Endometrial microvascular endothelial cells (primary cell): ENCODE results near the gene KHDRBS2. TPM values are rescaled to one million over a fixed set of nuclear protein-coding genes. Genes with fewer than 3 reads are reported as not detected.

Experiments used
- in situ Hi-C: cut with HindIII; loops from 2 replicates; pipeline ENCODE4 v1.10.0; 2017; ENCODE audit warnings: low sequenced_read_pairs, low pct_unique_long_range_greater_than_20kb; ENCODE audit errors: inconsistent ontology term
- total RNA-seq: library from RNA; depleted of rRNA; stranded (reverse); fragments of >200 nt; gene quantifications from one replicate; pipeline ENCODE4 v1.2.3, GENCODE V29; 2015; ENCODE audit errors: inconsistent ontology term

KHDRBS2 gene
- total RNA-seq, 1 donor from 2014 or later: not detected

- in situ Hi-C loops: no loop called here
Measured at GRCh38 chr6:62217866-62218265, 68.2 kb downstream of the KHDRBS2 start.

- in situ Hi-C loops: no loop called here
Measured at GRCh38 chr6:62202078-62202477, 83.9 kb downstream of the KHDRBS2 start.

GRCh38 chr6:62192593-62192992, 93.4 kb downstream of the KHDRBS2 start:
- in situ Hi-C loops: no loop called here

- in situ Hi-C loops: no loop called here
Measured at GRCh38 chr6:62175195-62175594, 110.8 kb downstream of the KHDRBS2 start.

DNA sequence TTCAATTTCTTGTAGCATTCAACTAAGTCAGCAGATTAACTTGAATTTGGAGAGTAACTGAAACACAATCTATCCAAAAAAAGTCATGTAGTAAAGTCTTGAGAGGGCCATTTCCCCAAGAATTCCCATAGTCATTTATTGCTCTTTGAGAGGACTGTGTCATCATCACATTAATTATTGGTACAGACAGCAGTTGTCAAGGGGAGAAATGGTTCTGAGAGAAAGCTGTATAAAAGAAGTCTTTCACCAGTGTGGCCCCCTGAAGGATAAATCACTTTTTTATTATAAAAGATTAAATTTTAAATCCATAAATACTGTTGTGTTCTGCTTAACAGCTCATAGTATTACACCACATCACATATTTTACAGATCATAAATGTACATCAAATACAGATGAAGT, 111.5 kb downstream of the KHDRBS2 start:
- in situ Hi-C loops: no loop called here

DNA sequence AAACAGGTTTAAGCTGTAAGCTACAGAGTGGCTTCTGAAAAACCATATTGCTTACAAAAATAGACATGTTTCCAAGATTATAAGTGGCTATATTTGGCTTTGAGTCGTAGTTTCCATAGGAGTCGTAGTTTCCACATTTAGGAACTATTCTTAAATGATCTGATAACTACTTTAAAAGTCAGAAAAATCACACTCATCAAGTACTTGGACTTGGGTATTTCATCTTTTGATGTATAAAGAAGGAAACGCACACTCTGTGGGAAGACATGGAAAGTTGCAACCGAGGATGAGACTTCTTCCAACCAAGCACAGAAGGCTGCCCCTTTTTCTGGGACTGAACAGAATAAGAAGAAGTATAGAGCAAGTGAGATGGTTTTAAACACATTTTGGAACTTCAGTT, 118.3 kb downstream of the KHDRBS2 start:
- in situ Hi-C loops: no loop called here

GRCh38 chr6:62162858-62163257, 123.2 kb downstream of the KHDRBS2 start:
- in situ Hi-C loops: no loop called here

DNA sequence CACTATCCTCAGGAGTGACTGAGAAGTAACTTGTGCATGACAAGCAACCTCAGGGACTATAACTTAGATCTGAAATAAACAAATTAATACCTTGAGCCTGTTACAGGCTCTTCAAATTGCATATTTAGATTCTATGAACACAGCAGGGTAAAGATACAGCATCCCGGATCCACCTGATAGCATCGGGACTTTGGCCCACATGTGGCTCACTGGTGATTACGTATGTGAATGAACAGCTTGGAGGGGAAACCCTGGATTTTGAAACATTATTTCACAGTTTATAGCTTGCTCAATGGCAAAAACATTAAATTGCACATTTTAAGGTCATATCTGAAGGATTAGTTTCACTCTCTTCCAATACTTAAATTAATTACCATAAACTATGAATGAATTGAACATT, 133.2 kb downstream of the KHDRBS2 start:
- in situ Hi-C loops: no loop called here

- in situ Hi-C loops: no loop called here
Measured at GRCh38 chr6:62150048-62150663, 135.9 kb downstream of the KHDRBS2 start.

DNA sequence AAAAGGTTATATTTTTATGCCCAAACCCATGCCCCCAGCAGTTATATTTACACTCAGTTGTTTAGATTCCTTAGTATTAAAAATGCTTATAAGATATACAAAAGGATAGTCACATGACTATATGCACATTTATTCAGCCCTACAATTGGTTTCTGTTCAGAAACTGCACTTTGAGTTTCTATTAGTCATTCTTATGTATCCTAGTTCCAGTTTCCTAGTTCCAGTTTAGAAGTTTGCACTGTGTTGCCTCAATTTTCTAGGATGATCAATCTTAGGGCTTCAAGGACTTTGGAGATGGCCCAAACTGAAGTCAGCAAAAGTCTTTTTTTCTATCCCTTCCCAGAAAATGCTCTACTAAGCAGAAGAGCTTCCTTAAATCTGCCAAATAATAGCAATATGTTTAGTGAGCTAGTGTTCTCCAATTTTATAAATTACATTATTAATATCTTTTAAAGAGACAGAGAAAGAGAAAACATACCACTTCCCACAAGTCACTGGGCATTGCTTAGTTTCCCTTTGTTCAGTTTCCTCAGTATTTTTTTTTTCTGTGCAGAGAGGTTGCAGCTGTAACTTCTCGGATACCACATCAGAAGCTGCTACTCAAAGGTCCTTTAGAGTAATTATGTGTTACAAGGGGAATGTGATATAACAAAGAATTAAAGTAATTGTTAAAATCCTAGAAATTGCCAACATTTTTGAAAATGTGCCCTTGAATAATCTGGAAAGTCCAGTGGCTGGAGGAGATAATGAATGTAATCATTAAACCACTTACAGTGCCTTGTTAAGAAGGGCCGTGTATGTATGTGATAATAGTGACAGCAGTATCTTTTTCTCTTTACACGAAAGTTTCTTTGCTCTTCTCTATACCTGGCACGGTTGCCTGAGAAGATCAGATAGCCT, 138.8 kb downstream of the KHDRBS2 start:
- in situ Hi-C loops: loop anchor here (25.0 kb wide), 1 partner anchor 185 kb away; no protein-coding TSS in a partner anchor

DNA sequence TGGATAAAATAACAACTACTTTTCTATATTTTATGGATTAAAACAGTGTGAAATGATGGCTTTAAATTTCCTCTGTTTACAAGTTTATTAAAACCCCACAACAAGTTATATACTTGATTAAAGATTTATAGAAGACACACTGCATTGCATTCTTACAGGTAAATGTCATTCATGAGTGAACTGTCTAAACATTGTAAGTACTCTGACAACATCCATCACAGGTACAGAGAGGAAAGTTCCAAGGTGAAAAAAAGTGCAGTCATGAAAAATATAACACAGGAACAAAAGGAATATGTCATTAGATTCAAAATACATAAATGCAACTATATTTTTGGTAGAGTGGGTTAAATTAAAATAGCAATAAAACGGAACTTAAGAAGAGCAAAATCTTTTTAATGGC, 156.9 kb downstream of the KHDRBS2 start:
- in situ Hi-C loops: loop anchor here (25.0 kb wide), 1 partner anchor 167 kb away; no protein-coding TSS in a partner anchor

GRCh38 chr6:62119401-62119800, 166.6 kb downstream of the KHDRBS2 start:
- in situ Hi-C loops: no loop called here

GRCh38 chr6:62103186-62103859, 182.7 kb downstream of the KHDRBS2 start:
- in situ Hi-C loops: no loop called here

- in situ Hi-C loops: no loop called here
Measured at GRCh38 chr6:62102387-62102786, 183.6 kb downstream of the KHDRBS2 start.

- in situ Hi-C loops: no loop called here
Measured at GRCh38 chr6:62090442-62091229, 195.4 kb downstream of the KHDRBS2 start.

DNA sequence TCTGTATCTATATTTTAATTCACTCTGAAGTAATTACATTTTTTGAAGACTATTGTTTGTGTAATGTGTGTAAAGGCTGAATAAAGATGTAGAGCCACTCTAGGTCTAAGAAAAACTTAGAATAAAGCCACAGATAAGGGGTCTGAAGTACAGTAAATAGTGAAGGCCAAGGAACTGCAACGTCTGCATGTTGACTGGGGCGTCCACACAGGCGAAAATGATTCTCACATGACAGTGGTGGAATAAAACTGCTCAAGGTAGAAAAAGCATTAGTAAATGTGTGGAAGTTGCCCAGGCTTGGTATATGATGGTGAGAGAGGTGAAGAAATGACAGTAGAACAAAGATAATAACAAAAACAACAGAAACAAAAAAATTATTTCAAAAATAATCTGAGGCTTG, 196.2 kb downstream of the KHDRBS2 start:
- in situ Hi-C loops: no loop called here

DNA sequence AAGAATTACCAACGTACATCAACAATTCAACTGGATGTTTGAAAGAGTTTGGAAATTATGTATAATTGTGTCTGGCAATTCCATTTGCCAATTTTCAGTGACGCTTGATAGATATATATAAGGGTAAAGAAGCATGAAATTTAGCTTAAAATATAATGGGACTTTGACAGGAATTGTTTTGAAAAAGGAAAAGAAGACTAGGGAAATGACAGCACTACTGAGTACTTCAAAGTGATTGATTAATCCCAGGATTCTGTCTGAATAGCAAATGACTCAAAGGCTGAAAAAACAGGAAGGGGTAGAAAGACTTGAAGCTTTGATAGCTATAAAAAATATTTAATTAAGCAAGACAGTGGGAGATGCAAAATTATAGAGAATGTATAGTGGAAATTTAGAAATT, 200.0 kb downstream of the KHDRBS2 start:
- in situ Hi-C loops: no loop called here

DNA sequence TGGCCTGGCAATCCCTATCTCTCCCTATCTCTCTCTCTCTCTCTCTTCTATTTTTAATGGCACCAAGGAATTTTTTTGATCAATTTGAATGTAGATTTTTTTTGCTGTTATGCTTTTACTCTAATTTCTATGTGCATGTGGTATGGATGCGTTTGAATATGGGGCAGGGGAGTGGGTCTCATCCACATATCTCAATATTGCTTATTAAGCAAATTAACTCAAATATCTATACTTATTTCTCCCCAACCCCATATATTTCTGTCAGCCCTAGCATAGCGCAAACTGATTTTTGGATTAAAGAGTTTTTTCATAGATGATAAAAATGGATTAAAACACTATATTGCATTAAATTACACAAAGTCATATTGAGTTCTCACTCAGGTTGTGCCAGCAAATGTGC, 210.2 kb downstream of the KHDRBS2 start:
- in situ Hi-C loops: no loop called here

GRCh38 chr6:62059901-62060300, 226.1 kb downstream of the KHDRBS2 start:
- in situ Hi-C loops: no loop called here
